ENCODE data around the gene SUZ12.
"Not testable (repeated sequence)": the region's sequence is repeated elsewhere in the genome, so short reads cannot be mapped to it uniquely, and the experiment has no call there.

Gene SUZ12

GRCh38 chr17:32033812-32034211 is 97.0 kb downstream of the SUZ12 start:
- in situ Hi-C loops (cut with MboI; ENCODE audit: low sequenced_read_pairs), result not testable (repeated sequence)

DNA sequence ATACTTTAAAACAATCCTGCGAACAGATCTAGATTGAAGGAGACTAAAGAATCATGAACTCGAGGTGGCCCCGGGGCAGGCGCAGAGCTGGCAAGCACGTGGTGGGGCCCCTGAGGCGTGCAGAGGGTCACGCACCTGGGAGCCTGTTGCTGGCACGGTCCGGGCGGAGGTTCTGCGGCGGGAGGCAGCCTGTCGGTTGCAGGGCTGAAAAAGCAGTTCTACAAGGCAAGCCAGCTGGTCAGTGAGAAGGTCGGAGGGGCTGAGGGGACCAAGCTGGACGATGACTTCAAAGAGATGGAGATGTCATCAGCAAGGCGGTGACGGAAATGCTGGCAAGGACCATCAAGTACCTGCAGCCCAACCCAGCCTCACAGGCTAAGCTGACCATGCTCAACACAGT is 103.4 kb downstream of the SUZ12 start:
- in situ Hi-C loops (cut with MboI; ENCODE audit: low sequenced_read_pairs), result not testable (repeated sequence)

DNA sequence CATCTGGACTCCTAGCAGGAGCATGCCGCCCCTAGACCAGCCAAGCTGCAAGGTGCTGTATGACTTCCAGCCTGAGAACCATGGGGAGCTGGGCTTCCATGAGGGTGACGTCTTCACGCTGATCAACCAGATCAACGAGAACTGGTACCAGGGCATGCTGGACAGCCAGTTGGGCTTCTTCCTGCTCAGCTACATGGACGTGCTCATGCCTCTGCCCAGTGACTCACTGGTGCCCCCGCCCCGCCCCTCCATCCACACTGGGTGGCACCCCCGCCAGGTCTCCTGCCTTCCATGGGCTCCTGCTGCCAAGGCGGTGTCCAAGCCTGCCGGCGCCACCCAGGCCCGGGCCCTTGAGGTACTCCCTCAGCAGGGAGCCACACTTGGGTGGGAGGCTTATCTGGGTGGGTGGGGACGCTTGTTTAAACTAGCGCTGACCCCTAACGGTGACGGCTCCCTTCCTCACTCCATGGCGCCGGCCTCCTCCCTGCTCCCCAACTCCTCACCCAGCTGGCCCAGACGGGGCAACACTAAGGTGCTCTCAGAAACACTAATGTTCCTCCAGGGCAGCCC is 104.6 kb downstream of the SUZ12 start:
- in situ Hi-C loops (cut with MboI; ENCODE audit: low sequenced_read_pairs), result not testable (repeated sequence)

- in situ Hi-C loops (cut with MboI; ENCODE audit: low sequenced_read_pairs), result not testable (repeated sequence)
These were observed 105.5 kb downstream of the SUZ12 start for GRCh38 chr17:32042266-32042665.

GRCh38 chr17:32045611-32046010 is 108.8 kb downstream of the SUZ12 start:
- in situ Hi-C loops (cut with MboI; ENCODE audit: low sequenced_read_pairs), result not testable (repeated sequence)

DNA sequence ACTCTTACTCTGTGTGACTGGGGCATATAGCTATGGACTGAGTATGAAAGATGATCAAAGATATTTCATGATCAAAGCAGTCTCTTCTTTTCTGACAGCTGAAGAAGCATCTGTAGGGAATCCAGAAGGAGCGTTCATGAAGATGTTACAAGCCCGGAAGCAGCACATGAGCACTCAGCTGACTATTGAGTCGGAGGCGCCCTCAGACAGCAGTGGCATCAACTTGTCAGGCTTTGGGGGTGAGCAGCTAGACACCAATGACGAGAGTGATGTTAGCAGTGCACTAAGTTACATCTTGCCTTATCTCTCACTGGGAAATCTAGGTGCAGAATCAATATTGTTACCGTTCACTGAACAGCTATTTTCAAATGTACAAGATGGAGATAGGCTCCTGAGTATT is 110.9 kb downstream of the SUZ12 start:
- in situ Hi-C loops (cut with MboI; ENCODE audit: low sequenced_read_pairs), result not testable (repeated sequence)

Data from HL-60/S4 treated with phorbol 12-myristate 13-acetate at 8.2 ng/mL for 4 days and 3 days (cell line).